ENCODE results near the gene SULF2.

Gene SULF2

GRCh38 chr20:47676912-47677634 is 108.2 kb downstream of the SULF2 start:
- no peak for DNase-seq (ENCODE audit: low read depth)
- H3K4me3 ChIP-seq (ENCODE audit: low read depth, low read length), result no peak overlapping the region

- no peak for DNase-seq (ENCODE audit: low read depth)
- no peak overlapping the region for H3K4me3 ChIP-seq (ENCODE audit: low read depth, low read length)
Observed at GRCh38 chr20:47676219-47676721, 109.0 kb downstream of the SULF2 start.

GRCh38 chr20:47675190-47676142 is 109.8 kb downstream of the SULF2 start:
- no peak overlapping the region for H3K4me3 ChIP-seq (ENCODE audit: low read depth, low read length)
- no peak for DNase-seq (ENCODE audit: low read depth)

- no peak for DNase-seq (ENCODE audit: low read depth)
- no peak overlapping the region for H3K4me3 ChIP-seq (ENCODE audit: low read depth, low read length)
Observed at GRCh38 chr20:47674686-47675085, 110.6 kb downstream of the SULF2 start.

- H3K4me3 ChIP-seq (ENCODE audit: low read depth, low read length), result no peak overlapping the region
- DNase-seq (ENCODE audit: low read depth), result no peak
Observed at GRCh38 chr20:47674145-47674544, 111.1 kb downstream of the SULF2 start.

- no peak for DNase-seq (ENCODE audit: low read depth)
- no peak overlapping the region for H3K4me3 ChIP-seq (ENCODE audit: low read depth, low read length)
Observed at GRCh38 chr20:47673671-47673955, 111.7 kb downstream of the SULF2 start.

GRCh38 chr20:47672886-47673670 is 112.2 kb downstream of the SULF2 start:
- no peak overlapping the region for H3K4me3 ChIP-seq (ENCODE audit: low read depth, low read length)
- DNase-seq (ENCODE audit: low read depth), result no peak

- no peak overlapping the region for H3K4me3 ChIP-seq (ENCODE audit: low read depth, low read length)
- DNase-seq (ENCODE audit: low read depth), result no peak
Observed at GRCh38 chr20:47672166-47672565, 113.1 kb downstream of the SULF2 start.

- no peak for DNase-seq (ENCODE audit: low read depth)
- H3K4me3 ChIP-seq (ENCODE audit: low read depth, low read length), result no peak overlapping the region
Observed at GRCh38 chr20:47670913-47671312, 114.4 kb downstream of the SULF2 start.

GRCh38 chr20:47669927-47670890 is 115.1 kb downstream of the SULF2 start:
- H3K4me3 ChIP-seq (ENCODE audit: low read depth, low read length), result no peak overlapping the region
- no peak for DNase-seq (ENCODE audit: low read depth)

GRCh38 chr20:47669489-47669888 is 115.8 kb downstream of the SULF2 start:
- no peak overlapping the region for H3K4me3 ChIP-seq (ENCODE audit: low read depth, low read length)
- DNase-seq (ENCODE audit: low read depth), result no peak

- DNase-seq (ENCODE audit: low read depth), result no peak
- no peak overlapping the region for H3K4me3 ChIP-seq (ENCODE audit: low read depth, low read length)
Observed at GRCh38 chr20:47669152-47669425, 116.2 kb downstream of the SULF2 start.

- no peak for DNase-seq (ENCODE audit: low read depth)
- H3K4me3 ChIP-seq (ENCODE audit: low read depth, low read length), result no peak overlapping the region
Observed at GRCh38 chr20:47668313-47669151, 116.7 kb downstream of the SULF2 start.

GRCh38 chr20:47667531-47668312 is 117.6 kb downstream of the SULF2 start:
- no peak overlapping the region for H3K4me3 ChIP-seq (ENCODE audit: low read depth, low read length)
- no peak for DNase-seq (ENCODE audit: low read depth)

- no peak overlapping the region for H3K4me3 ChIP-seq (ENCODE audit: low read depth, low read length)
- DNase-seq (ENCODE audit: low read depth), result no peak
Observed at GRCh38 chr20:47667086-47667485, 118.2 kb downstream of the SULF2 start.

GRCh38 chr20:47666304-47666703 is 119.0 kb downstream of the SULF2 start:
- no peak for DNase-seq (ENCODE audit: low read depth)
- H3K4me3 ChIP-seq (ENCODE audit: low read depth, low read length), result no peak overlapping the region

GRCh38 chr20:47665221-47665991 is 119.9 kb downstream of the SULF2 start:
- no peak for DNase-seq (ENCODE audit: low read depth)

More at GRCh38 chr20:47665221-47665991, 119.9 kb downstream of the SULF2 start:
- no peak overlapping the region for H3K4me3 ChIP-seq (ENCODE audit: low read depth, low read length)
